H1 (cell line): ENCODE measurements around the gene SLC44A1. TPM values are rescaled to one million over a fixed set of nuclear protein-coding genes. Genes with fewer than 3 reads are reported as not detected.

ENCODE experiments used
- CTCF ChIA-PET: fragments of 300-600 bp; sonication (Branson Sonifier 250); formaldehyde crosslinking; loops from one replicate; lab custom pipeline; 2021; ENCODE audit not compliant: partially characterized antibody; lab: Charles Lee
- POLR2A ChIA-PET: fragments of 300-600 bp; sonication (Branson Sonifier 250); formaldehyde crosslinking; loops from one replicate; lab custom pipeline; 2021; ENCODE audit warnings: inconsistent platforms; ENCODE audit not compliant: partially characterized antibody; lab: Charles Lee
- DNase-seq, 2 experiments: peaks; one replicate each; pipeline versions ENCODE4 v3.0.0 to v3.0.0-alpha.2; 2010 to 2022; ENCODE audit warnings: low spot score in 2 of 2, low read depth in 1 of 2, mixed read lengths in 1 of 2
- FAIRE-seq: peaks from 2 replicates; lab custom pipeline; 2011; peaks lifted over from hg19 to GRCh38; lab: Jason Lieb, UNC
- H2AFZ ChIP-seq: 2 replicates; pipeline ENCODE4 v1.8.1; 2012; ENCODE audit warnings: low read length, inconsistent platforms
- H2AK5ac ChIP-seq: 2 replicates; pipeline ENCODE4 v1.6.1; 2013; ENCODE audit warnings: low read depth, low read length
- H2BK120ac ChIP-seq: replicated peaks from 2 replicates; pipeline ENCODE3; 2013; ENCODE audit warnings: low read depth, low read length, inconsistent platforms
- H2BK12ac ChIP-seq: 2 replicates; pipeline ENCODE4 v1.6.1; 2013; ENCODE audit warnings: low read depth, low read length
- H2BK15ac ChIP-seq: 2 replicates; pipeline ENCODE4 v1.6.1; 2013; ENCODE audit warnings: low read length
- H2BK20ac ChIP-seq: 2 replicates; pipeline ENCODE4 v1.6.1; 2013; ENCODE audit warnings: low read length
- H2BK5ac ChIP-seq: 2 replicates; pipeline ENCODE4 v1.6.1; 2013; ENCODE audit warnings: low read depth, low read length
- H3K14ac ChIP-seq: 2 replicates; pipeline ENCODE4 v1.6.1; 2013; ENCODE audit warnings: inconsistent platforms; ENCODE audit not compliant: insufficient read length
- H3K18ac ChIP-seq: 2 replicates; pipeline ENCODE4 v1.6.1; 2013; ENCODE audit warnings: low read length; ENCODE audit errors: extremely low read depth
- H3K23ac ChIP-seq: 2 replicates; pipeline ENCODE4 v1.6.1; 2013; ENCODE audit warnings: inconsistent platforms; ENCODE audit not compliant: insufficient read length
- H3K23me2 ChIP-seq: 2 replicates; pipeline ENCODE4 v1.6.1; 2013; ENCODE audit warnings: low read depth, low read length
- H3K27ac ChIP-seq: 2 replicates; pipeline ENCODE4 v1.6.1; 2011; ENCODE audit warnings: low read depth, low read length, inconsistent platforms
- H3K27me3 ChIP-seq, 4 experiments: replicated peaks in 1 of 4; 1 replicate in 1 of 4; 2 replicates in 3 of 4; pipeline versions ENCODE4 v1.6.1 to v1.8.1; 2011 to 2013; ENCODE audit warnings: low read length in 3 of 4, mild to moderate bottlenecking in 3 of 4, inconsistent platforms in 2 of 4, mixed read lengths in 2 of 4, moderate library complexity in 1 of 4; ENCODE audit not compliant: control insufficient read depth in 3 of 4, insufficient read depth in 3 of 4; ENCODE audit errors: extremely low read depth in 1 of 4
- H3K36me3 ChIP-seq, 4 experiments: 2 replicates each; pipeline versions ENCODE4 v1.6.1 to v1.8.1; 2011 to 2013; ENCODE audit warnings: mild to moderate bottlenecking in 4 of 4, low read length in 3 of 4, moderate library complexity in 2 of 4, control low read depth in 1 of 4, inconsistent platforms in 1 of 4; ENCODE audit not compliant: insufficient read depth in 4 of 4, control insufficient read depth in 2 of 4
- H3K4ac ChIP-seq: replicated peaks from 2 replicates; pipeline ENCODE3; 2013; ENCODE audit warnings: low read length, low read depth, mixed read lengths, inconsistent platforms; ENCODE audit not compliant: insufficient read length
- H3K4me1 ChIP-seq, 4 experiments: replicated peaks in 1 of 4; 1 replicate in 1 of 4; 2 replicates in 3 of 4; pipeline versions ENCODE4 v1.6.1 to v1.8.1; 2011 to 2013; ENCODE audit warnings: low read length in 3 of 4, inconsistent platforms in 2 of 4, mixed read lengths in 1 of 4; ENCODE audit not compliant: insufficient read depth in 4 of 4, control insufficient read depth in 3 of 4
- H3K4me2 ChIP-seq, 2 experiments: 2 replicates each; pipeline versions ENCODE4 v1.6.1 to v1.8.1; 2011 to 2013; ENCODE audit warnings: low read depth in 2 of 2, low read length in 2 of 2, control low read depth in 1 of 2, inconsistent platforms in 1 of 2, mild to moderate bottlenecking in 1 of 2; ENCODE audit not compliant: insufficient read depth in 1 of 2
- H3K4me3 ChIP-seq, 4 experiments: fragments of 200-600, 300-600 bp in 1 of 4; sonication (generic), shearing (Covaris generic), sonication (Bioruptor Twin) in 1 of 4; 2 replicates each; pipeline versions ENCODE4 v1.5.1 to v1.8.1; 2011 to 2016; ENCODE audit warnings: low read length in 4 of 4, low read depth in 3 of 4, control low read depth in 2 of 4, inconsistent platforms in 2 of 4, mild to moderate bottlenecking in 2 of 4, mixed read lengths in 1 of 4, moderate library complexity in 1 of 4; ENCODE audit not compliant: insufficient read depth in 2 of 4; ENCODE audit errors: extremely low read depth in 1 of 4
- H3K56ac ChIP-seq: replicated peaks from 2 replicates; pipeline ENCODE3; 2013; ENCODE audit warnings: low read depth, mild to moderate bottlenecking, mixed read lengths, low read length, inconsistent platforms; ENCODE audit not compliant: insufficient read length
- H3K79me1 ChIP-seq: 2 replicates; pipeline ENCODE4 v1.6.1; 2013; ENCODE audit warnings: low read depth, low read length, control low read depth
- H3K79me2 ChIP-seq, 2 experiments: 2 replicates each; pipeline versions ENCODE4 v1.6.1 to v1.8.1; 2012 to 2013; ENCODE audit warnings: low read length in 2 of 2, mild to moderate bottlenecking in 2 of 2, inconsistent platforms in 1 of 2; ENCODE audit not compliant: insufficient read depth in 2 of 2, control insufficient read depth in 1 of 2
- H3K9ac ChIP-seq, 4 experiments: replicated peaks in 1 of 4; 1 replicate in 1 of 4; 2 replicates in 3 of 4; pipeline versions ENCODE4 v1.6.1 to v1.8.1; 2011 to 2013; ENCODE audit warnings: low read depth in 3 of 4, low read length in 3 of 4, control low read depth in 2 of 4, mild to moderate bottlenecking in 2 of 4, moderate library complexity in 2 of 4, inconsistent platforms in 1 of 4; ENCODE audit errors: extremely low read depth in 1 of 4
- H3K9me3 ChIP-seq, 2 experiments: 2 replicates each; pipeline versions ENCODE4 v1.6.1 to v1.8.1; 2012 to 2013; ENCODE audit warnings: mild to moderate bottlenecking in 2 of 2, moderate library complexity in 2 of 2, control low read depth in 1 of 2, inconsistent platforms in 1 of 2, low read depth in 1 of 2, low read length in 1 of 2, mixed read lengths in 1 of 2; ENCODE audit not compliant: insufficient read depth in 2 of 2
- H4K20me1 ChIP-seq, 2 experiments: replicated peaks in 1 of 2; 2 replicates each; pipeline versions ENCODE3 to v1.8.1; 2011 to 2013; ENCODE audit warnings: inconsistent platforms in 2 of 2, low read length in 2 of 2, mild to moderate bottlenecking in 1 of 2; ENCODE audit not compliant: insufficient read depth in 2 of 2, control insufficient read depth in 1 of 2
- H4K5ac ChIP-seq: 2 replicates; pipeline ENCODE4 v1.6.1; 2013; ENCODE audit warnings: low read length, low read depth, mixed read lengths, inconsistent platforms; ENCODE audit not compliant: insufficient read length
- H4K8ac ChIP-seq: 2 replicates; pipeline ENCODE4 v1.8.0; 2013; ENCODE audit warnings: mild to moderate bottlenecking, moderate library complexity, low read length, inconsistent platforms; ENCODE audit not compliant: insufficient read depth; ENCODE audit errors: extremely low read depth
- H4K91ac ChIP-seq: replicated peaks from 2 replicates; pipeline ENCODE3; 2013; ENCODE audit warnings: low read length, mixed read lengths, inconsistent platforms; ENCODE audit not compliant: insufficient read length
- JUND ChIP-seq: IDR thresholded peaks from 2 replicates; pipeline ENCODE4 v1.6.1; 2011; ENCODE audit warnings: mild to moderate bottlenecking, improper control_type of control experiment, low read length
- WGBS, 2 experiments: shearing (Covaris generic) in 1 of 2; methylation state at CpG; one replicate each; pipeline versions ENCODE4 v1.1.6 to v1.1.7; 2013 to 2015; ENCODE audit warnings: low lambda C conversion rate in 2 of 2, mixed read lengths in 2 of 2, inconsistent platforms in 1 of 2, low coverage in 1 of 2, missing lambda C conversion rate in 1 of 2; ENCODE audit not compliant: insufficient replicate concordance in 2 of 2, insufficient coverage in 1 of 2, insufficient read length in 1 of 2; ENCODE audit errors: extremely low coverage in 1 of 2, missing lambda C conversion rate in 1 of 2; 5-methylcytosine and 5-hydroxymethylcytosine counted together
- polyA plus RNA-seq, 7 experiments: library from polyadenylated mRNA; depleted of rRNA in 3 of 7; stranded (reverse) in 5 of 7; unstranded in 2 of 7; fragments of >200 nt in 5 of 7; fragments of 200-250 nt in 2 of 7; gene quantifications; 1 replicate in 5 of 7; 2 replicates in 1 of 7; 4 replicates in 1 of 7; pipeline versions ENCODE4 v1.2.1 to v1.2.3, GENCODE V29; 2011 to 2013; ENCODE audit warnings: missing spikeins in 2 of 7, mixed read lengths in 2 of 7
- total RNA-seq: library from RNA; stranded (reverse); fragmentation: NEBNext Ultra II Directional; extraction: Animal tissue kit (Norgen Biotek cat#: 25700); gene quantifications from 2 replicates; pipeline ENCODE4 v1.2.1, GENCODE V29; 2021

SLC44A1 gene
- total and polyA plus RNA-seq, 2 of the 8 experiments (the other 6 are each of a cell fraction or from before 2014, with no cell fraction given): 30.5 to 71.2 TPM

GRCh38 chr9:105385381-105385985, 141.0 kb downstream of the SLC44A1 start:
- H3K79me2 ChIP-seq: no peaks in the 10 kb centered on the region
- WGBS, 2 experiments: 88% methylated on average over 9 of the region's 9 CpGs; no CpG with 5 or more reads in 1 of the 2 experiments
- no peaks in the 10 kb centered on the region for H3K9me3 ChIP-seq
- H2BK20ac ChIP-seq: no peak overlapping the region
- CTCF ChIA-PET: interaction anchor here (1.6 kb wide), 1 partner anchor 13 kb away, joined by 3 read pairs; no protein-coding TSS in a partner anchor
- no peak overlapping the region for H2BK120ac ChIP-seq
- no peaks in the 10 kb centered on the region for H3K27me3 ChIP-seq
- no peak overlapping the region for H3K4me2 ChIP-seq
- H4K8ac ChIP-seq: no peak overlapping the region
- no peak for TF ChIP-seq JUND
- TF ChIP-seq, all 59 proteins: peak for 0
- Histone ChIP-seq H3K79me1 (no peaks in the 10 kb centered on the region), H3K18ac (no peak overlapping the region), H3K36me3 (peaks cover 0 to 14% (median 5%) of the 10 kb centered on the region in 4 experiments; a peak in 5 of 8 replicates), H2AFZ (no peak overlapping the region), H3K56ac (no peak overlapping the region), H4K91ac (no peak overlapping the region), H3K14ac (no peak overlapping the region), H2BK12ac (no peak overlapping the region), H2BK5ac (no peak overlapping the region), H3K4ac (no peak overlapping the region), H4K20me1 (no peaks in the 10 kb centered on the region), H3K23ac (peak overlapping the region; percentile 28), H4K5ac (no peak overlapping the region), H3K4me1 (peaks cover 0 to 8% (median 3%) of the 10 kb centered on the region in 4 experiments; a peak in 5 of 7 replicates), H3K27ac (no peak overlapping the region), H3K4me3 (no peak overlapping the region), H2BK15ac (no peak overlapping the region), H3K23me2 (no peaks in the 10 kb centered on the region), H2AK5ac (no peak overlapping the region), H3K9ac (no peak overlapping the region; a peak in 1 of 7 replicates)
- DNase-seq (no peak), FAIRE-seq (no peak)
- POLR2A ChIA-PET: no interaction called here
